Measurements from ENCODE around the gene GLRX3. TPM values are rescaled to one million over a fixed set of nuclear protein-coding genes. Genes with fewer than 3 reads are reported as not detected.
"Not testable (repeated sequence)": the region's sequence is repeated elsewhere in the genome, so short reads cannot be mapped to it uniquely, and the experiment has no call there.

GLRX3 gene
- total and polyA plus RNA-seq, 2 experiments from 2014 or later, result 141 to 201 TPM

DNA sequence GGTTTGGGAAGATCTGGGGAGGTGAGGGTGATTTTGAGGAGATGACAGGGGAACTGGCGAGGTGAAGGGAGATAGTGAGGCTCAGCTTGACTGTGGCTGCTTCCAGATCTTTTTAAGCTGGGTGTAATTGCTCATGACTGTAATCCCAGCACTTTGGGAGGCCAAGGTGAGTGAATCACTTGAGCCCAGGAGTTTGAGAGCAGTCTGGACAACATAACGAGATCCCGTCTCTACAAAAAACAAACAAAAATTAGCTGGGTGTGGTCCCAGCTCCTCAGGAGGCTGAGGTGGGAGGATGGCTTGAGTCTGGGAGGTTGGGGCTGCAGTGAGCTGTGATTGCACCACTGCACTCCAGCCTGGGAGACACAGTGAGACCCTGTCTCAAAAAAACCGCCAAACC lies 66.0 kb downstream of the GLRX3 start:
- H3F3A ChIP-seq (replicated peaks; ENCODE audit: low read depth); ATAC-seq; H3K4me1 ChIP-seq (ENCODE audit: insufficient read depth); H4K20me1 ChIP-seq (replicated peaks; ENCODE audit: insufficient read depth); H3K79me2 ChIP-seq (replicated peaks; ENCODE audit: insufficient read depth); H3K9me2 ChIP-seq (ENCODE audit: insufficient read depth); H3K27ac ChIP-seq (ENCODE audit: low read depth); H3K4me1 Mint-ChIP-seq; H3K36me3 ChIP-seq (ENCODE audit: insufficient read depth); H3K36me3 Mint-ChIP-seq (ENCODE audit: low read depth); H3K27ac Mint-ChIP-seq; H3K27me3 ChIP-seq (ENCODE audit: insufficient read depth); H3K4me3 ChIP-seq; DNase-seq (ENCODE audit: low spot score); H3K4me2 ChIP-seq; H3K4me3 Mint-ChIP-seq; H2AFZ ChIP-seq: not testable (repeated sequence)
- H3K9me3 Mint-ChIP-seq, result peaks cover 64% of the 10 kb centered on the region
- peaks cover 13% of the 10 kb centered on the region for H3K27me3 Mint-ChIP-seq (ENCODE audit: insufficient read depth, low read depth, poor library complexity)

DNA sequence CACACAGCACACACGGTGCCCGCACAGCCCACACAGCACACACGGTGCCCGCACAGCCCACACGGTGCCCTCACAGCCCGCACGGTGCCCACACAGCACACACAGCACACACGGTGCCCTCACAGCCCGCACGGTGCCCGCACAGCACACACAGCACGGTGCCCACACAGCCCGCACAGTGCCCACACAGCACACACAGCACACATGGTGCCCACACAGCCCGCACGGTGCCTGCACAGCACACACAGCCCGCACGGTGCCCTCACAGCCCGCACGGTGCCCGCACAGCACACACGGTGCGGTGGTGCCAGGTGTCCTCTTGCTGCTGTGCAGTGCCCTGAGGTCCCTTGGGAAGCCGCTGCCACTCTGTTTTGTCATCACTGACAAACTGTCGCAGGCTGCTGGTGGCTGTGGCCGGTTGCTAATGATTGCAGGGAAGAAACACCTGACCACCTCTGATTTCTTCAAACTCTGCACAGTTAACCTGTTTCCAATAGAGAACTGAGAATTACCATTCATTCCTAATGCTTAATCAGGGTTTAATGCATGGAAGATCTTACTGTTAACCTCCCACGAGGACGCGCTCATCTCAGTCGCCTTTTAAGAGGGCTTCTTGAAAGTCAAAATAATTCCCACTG lies 66.9 kb downstream of the GLRX3 start:
- DNase-seq (ENCODE audit: low spot score) (no peak), ATAC-seq (no peak)
- Mint-ChIP-seq H3K36me3 (ENCODE audit: low read depth) (peaks cover 7% of the 10 kb centered on the region; the same call in 2 of the 3 replicates), H3K27me3 (ENCODE audit: insufficient read depth, low read depth, poor library complexity) (peaks cover 12% of the 10 kb centered on the region), H3K27ac (no peak overlapping the region), H3K4me1 (no peaks in the 10 kb centered on the region), H3K9me3 (peaks cover 60% of the 10 kb centered on the region), H3K4me3 (no peak overlapping the region)
- Histone ChIP-seq H3K9me2 (ENCODE audit: insufficient read depth) (no peaks in the 10 kb centered on the region), H3F3A (replicated peaks; ENCODE audit: low read depth) (no peaks in the 10 kb centered on the region), H3K79me2 (replicated peaks; ENCODE audit: insufficient read depth) (no peaks in the 10 kb centered on the region), H3K4me2 (no peak overlapping the region), H3K36me3 (ENCODE audit: insufficient read depth) (0 out of 2 replicates have a peak, but pooled peaks cover 3% of the 10 kb centered on the region), H3K27ac (ENCODE audit: low read depth) (no peak overlapping the region), H3K4me3 (no peak overlapping the region), H3K27me3 (ENCODE audit: insufficient read depth) (no peaks in the 10 kb centered on the region), H2AFZ (no peak overlapping the region), H4K20me1 (replicated peaks; ENCODE audit: insufficient read depth) (no peaks in the 10 kb centered on the region), H3K4me1 (ENCODE audit: insufficient read depth) (no peaks in the 10 kb centered on the region)
- TF ChIP-seq, protein P1, sequence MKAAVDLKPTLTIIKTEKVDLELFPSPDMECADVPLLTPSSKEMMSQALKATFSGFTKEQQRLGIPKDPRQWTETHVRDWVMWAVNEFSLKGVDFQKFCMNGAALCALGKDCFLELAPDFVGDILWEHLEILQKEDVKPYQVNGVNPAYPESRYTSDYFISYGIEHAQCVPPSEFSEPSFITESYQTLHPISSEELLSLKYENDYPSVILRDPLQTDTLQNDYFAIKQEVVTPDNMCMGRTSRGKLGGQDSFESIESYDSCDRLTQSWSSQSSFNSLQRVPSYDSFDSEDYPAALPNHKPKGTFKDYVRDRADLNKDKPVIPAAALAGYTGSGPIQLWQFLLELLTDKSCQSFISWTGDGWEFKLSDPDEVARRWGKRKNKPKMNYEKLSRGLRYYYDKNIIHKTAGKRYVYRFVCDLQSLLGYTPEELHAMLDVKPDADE (IDR thresholded peaks at IDR 0.05), result no peak
- TF ChIP-seq POLR2AphosphoS5 (IDR thresholded peaks at IDR 0.05; ENCODE audit: low read depth) (no peak), CREB1 (CRISPR knock-in tag; IDR thresholded peaks at IDR 0.05; ENCODE audit: low read depth) (no peak), EZH2 (IDR thresholded peaks at IDR 0.05; ENCODE audit: low read depth, unreplicated experiment) (no peak), STAT1 (IDR thresholded peaks at IDR 0.05; ENCODE audit: unreplicated experiment) (no peak), ZNF114 (CRISPR knock-in tag; IDR thresholded peaks at IDR 0.05) (no peak), NANOG (IDR thresholded peaks at IDR 0.05; ENCODE audit: borderline replicate concordance) (no peak), JUNB (IDR thresholded peaks at IDR 0.05; ENCODE audit: unreplicated experiment) (no peak), EZH2phosphoT487 (IDR thresholded peaks at IDR 0.05; ENCODE audit: unreplicated experiment) (no peak)
- TF ChIP-seq, protein P2, sequence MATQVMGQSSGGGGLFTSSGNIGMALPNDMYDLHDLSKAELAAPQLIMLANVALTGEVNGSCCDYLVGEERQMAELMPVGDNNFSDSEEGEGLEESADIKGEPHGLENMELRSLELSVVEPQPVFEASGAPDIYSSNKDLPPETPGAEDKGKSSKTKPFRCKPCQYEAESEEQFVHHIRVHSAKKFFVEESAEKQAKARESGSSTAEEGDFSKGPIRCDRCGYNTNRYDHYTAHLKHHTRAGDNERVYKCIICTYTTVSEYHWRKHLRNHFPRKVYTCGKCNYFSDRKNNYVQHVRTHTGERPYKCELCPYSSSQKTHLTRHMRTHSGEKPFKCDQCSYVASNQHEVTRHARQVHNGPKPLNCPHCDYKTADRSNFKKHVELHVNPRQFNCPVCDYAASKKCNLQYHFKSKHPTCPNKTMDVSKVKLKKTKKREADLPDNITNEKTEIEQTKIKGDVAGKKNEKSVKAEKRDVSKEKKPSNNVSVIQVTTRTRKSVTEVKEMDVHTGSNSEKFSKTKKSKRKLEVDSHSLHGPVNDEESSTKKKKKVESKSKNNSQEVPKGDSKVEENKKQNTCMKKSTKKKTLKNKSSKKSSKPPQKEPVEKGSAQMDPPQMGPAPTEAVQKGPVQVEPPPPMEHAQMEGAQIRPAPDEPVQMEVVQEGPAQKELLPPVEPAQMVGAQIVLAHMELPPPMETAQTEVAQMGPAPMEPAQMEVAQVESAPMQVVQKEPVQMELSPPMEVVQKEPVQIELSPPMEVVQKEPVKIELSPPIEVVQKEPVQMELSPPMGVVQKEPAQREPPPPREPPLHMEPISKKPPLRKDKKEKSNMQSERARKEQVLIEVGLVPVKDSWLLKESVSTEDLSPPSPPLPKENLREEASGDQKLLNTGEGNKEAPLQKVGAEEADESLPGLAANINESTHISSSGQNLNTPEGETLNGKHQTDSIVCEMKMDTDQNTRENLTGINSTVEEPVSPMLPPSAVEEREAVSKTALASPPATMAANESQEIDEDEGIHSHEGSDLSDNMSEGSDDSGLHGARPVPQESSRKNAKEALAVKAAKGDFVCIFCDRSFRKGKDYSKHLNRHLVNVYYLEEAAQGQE (IDR thresholded peaks at IDR 0.05; ENCODE audit: unreplicated experiment), result no peak
- TF ChIP-seq, protein P3, sequence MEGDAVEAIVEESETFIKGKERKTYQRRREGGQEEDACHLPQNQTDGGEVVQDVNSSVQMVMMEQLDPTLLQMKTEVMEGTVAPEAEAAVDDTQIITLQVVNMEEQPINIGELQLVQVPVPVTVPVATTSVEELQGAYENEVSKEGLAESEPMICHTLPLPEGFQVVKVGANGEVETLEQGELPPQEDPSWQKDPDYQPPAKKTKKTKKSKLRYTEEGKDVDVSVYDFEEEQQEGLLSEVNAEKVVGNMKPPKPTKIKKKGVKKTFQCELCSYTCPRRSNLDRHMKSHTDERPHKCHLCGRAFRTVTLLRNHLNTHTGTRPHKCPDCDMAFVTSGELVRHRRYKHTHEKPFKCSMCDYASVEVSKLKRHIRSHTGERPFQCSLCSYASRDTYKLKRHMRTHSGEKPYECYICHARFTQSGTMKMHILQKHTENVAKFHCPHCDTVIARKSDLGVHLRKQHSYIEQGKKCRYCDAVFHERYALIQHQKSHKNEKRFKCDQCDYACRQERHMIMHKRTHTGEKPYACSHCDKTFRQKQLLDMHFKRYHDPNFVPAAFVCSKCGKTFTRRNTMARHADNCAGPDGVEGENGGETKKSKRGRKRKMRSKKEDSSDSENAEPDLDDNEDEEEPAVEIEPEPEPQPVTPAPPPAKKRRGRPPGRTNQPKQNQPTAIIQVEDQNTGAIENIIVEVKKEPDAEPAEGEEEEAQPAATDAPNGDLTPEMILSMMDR (conservative IDR thresholded peaks at IDR 0.05; ENCODE audit: low read depth in 2 of 2), result no peak
